Measurements from ENCODE around the gene PRPF6.

PRPF6 gene

DNA sequence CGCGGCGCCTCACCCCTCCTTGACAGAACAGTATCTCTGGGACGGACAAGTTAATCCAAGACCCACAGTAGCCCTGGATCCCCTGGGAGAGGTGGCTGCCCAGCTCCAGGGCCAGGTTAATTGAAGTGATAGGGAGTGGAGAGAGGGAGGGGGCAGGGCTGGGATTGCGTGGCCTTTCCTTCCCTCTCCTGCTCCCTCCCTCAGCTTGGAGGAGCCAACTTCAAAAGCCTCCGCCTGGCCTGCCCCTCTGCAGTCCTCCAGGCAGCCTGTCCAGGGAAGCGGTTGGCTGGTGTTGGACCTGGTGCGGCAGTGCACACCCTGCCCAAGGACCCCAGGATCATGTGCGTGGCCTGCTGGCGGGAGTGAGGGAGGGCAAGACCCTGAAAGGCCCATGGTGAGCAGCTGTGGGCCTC is 55.0 kb downstream of the PRPF6 start, which contains the start of gene C20orf204:
TSS of gene C20orf204 (plus strand) at position 250 of the 413 bp plus-strand sequence. CDS start at position 392, 142 bp downstream.
- DNase-seq (ENCODE audit: low read depth, low spot score), result peak; percentile 80

DNA sequence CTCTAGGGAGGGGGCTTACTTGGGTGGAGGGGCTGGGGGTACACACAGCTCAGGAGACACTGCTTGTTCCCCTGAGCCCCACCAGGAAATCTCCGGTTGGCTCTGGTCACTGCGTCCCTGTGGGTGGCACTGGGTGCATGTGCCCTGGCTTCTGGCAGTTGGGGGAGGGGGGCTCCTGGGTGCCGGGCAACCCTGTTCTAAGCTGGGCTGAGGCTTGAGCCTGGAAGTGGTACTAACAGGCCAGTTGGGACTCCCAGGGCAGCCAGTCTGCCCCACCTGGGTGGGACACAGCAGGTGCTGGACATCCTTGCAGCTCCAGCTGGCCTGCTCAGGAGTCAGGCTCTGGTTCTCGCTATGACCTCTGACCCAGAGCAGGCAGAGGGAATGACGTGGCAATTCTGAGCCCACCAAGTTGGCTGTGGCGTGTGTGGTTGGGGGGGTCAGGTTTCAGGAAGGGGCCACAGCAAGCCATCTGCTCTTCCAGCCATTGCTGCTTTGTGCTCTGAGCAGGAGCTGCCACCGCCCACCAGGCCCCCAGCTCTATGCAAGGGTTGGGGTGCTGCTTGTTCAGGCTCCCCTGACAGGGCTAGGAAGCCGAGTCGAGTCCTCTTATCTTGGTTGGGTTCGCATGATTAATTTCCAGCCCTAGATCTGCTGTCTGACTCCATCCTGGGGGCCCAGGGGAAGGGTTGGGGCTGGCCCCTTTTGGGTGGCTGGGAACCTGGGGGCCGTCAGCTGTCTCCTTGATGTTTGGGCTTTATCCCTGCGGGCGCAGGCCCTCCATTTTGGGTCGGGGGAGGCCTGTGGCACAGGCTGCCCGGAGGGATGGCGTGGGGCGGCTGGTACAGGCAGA is 55.6 kb downstream of the PRPF6 start:
- no peak for DNase-seq (ENCODE audit: low read depth, low spot score)

DNA sequence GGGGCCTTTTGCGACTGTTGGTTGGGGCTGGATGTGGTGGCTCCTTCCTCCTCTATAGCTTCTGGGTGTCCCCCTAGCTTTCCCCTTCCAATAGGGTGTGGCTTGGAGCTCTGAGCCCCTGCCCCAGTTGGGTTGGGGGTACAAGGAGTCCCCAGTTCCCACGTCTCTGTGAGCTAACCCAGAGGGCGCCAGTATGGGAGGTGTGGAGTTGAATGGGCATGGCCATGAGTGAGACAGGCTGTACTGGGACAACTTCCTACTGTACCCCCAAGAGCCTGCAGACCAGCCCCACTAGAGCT is 56.2 kb downstream of the PRPF6 start:
- DNase-seq (ENCODE audit: low read depth, low spot score), result no peak

DNA sequence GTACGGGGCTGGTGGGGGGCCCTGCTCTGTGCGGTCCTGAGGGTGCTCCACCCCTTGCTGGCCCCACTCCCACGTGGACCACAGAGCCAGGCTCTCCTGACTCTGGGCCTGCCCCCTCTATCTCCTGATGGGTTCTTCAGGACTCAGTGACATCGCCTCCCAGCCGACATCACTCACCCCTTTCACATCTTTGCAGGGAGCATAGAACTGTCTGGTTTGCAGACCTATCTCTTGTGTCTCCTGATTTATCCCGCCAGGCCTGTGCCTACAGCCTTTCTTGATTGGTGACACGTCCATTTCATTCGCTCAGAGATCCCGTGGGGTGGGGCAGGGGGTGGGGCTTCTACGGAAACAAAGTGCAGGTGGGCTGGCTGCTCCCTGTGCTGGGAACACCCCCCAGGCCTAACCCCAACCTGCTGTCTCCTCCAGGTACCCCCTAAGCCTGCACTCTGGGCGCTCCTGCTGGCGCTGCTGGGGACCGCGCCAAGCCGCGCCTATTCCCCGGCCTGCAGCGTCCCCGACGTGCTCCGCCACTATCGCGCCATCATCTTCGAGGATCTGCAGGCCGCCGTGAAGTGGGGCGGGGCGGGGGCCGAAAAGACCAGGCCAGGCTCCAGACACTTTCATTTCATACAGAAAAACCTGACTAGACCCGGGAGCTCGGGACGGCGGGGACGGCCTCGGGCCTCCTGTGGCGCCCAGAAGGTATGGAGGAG is 56.7 kb downstream of the PRPF6 start:
- DNase-seq (ENCODE audit: low read depth, low spot score), result no peak

DNA sequence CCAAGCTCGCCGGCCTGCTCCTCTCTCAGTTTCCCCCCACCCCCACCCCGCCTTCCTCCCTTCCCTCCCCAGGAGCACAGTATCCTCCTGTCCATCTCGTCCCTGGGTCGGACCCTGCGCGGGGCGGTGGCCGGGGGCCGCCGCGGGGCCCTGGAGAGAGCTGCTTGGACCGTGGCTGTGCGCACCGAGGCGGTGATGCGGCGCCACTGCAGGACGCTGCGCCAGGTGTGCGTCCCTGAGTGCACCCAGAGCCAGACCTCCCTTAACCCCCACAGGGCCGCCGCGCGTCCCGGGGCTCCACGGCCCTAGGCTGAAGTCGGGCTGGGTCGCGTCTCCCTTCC is 57.3 kb downstream of the PRPF6 start:
- no peak for DNase-seq (ENCODE audit: low read depth, low spot score)

DNA sequence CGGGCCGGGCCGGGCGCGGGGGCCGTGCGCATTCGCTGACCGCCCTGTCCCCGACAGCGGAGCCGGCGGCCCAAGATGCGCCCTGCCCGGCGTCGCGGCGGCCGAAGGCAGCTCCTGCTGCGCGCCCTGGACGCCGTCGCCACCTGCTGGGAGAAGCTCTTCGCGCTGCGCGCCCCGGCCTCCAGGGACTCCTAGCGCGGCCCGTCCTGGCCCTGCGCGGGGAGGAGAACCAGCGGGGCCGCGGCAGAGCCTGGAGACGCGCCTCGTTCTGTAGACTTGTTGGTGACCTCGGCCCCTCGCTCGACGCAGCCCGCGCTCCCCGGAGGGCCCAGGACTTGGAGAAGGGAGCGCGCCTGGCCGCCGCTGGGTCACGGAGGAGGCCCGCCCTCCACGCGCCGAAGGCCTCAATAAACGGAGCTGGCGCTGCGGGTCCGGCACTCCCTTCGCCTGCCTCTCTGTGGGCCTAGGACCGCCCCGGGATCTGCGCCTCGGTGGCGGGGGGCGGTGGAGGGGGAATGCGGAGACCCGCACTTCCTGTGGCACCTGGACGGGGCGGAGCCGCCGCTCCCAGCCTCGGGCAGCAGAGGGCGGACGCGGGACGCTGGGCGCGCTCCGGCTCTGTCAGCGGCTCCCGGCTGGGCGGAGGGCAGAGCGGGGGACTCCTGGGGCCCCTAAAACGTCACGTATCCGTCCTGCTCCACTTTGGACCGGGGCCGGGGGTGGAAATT is 57.8 kb downstream of the PRPF6 start:
- DNase-seq (ENCODE audit: low read depth, low spot score), result peak; percentile 78

DNA sequence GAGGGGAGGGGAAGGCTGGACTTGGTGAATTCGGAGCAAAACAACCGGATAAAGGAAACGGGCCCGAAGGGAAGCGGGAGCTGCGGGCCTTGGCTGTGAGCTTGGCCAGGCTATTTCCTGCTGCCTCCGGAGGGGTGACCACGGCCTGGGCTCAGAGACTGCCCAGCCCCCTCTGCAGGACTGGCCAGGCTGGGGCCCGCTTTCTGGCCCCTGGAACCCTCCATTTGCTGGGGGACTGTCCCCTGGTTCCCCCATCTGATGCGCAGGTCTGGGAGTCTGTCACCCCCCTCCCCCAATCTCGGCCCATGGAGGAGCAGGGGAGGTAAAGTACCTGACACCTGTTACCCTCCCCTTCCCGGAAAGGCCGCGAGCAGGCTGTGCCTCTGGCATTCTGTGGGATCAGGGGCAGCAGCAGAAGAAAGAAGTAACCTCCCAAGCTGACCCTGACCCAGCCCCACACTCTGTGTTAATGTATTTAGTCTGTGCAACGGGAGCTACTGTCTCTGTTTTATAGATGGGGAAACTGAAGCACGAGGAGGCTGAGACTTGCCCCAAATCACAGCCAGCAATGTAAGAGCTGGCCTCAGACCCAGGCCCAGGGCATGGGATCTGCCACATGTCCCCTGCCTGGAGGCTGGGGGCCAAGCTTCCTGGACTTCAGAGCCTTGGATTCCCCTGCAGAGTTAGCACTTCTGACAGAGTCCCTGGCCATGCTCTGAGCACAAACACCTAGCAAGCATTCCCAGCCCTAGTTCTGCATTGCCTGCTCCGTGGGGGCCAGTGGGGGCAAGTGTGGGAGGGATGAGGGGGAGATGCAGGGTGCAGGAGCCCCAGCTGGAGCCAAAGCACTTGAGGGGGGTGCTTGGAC is 58.6 kb downstream of the PRPF6 start:
- DNase-seq (ENCODE audit: low read depth, low spot score), result no peak

DNA sequence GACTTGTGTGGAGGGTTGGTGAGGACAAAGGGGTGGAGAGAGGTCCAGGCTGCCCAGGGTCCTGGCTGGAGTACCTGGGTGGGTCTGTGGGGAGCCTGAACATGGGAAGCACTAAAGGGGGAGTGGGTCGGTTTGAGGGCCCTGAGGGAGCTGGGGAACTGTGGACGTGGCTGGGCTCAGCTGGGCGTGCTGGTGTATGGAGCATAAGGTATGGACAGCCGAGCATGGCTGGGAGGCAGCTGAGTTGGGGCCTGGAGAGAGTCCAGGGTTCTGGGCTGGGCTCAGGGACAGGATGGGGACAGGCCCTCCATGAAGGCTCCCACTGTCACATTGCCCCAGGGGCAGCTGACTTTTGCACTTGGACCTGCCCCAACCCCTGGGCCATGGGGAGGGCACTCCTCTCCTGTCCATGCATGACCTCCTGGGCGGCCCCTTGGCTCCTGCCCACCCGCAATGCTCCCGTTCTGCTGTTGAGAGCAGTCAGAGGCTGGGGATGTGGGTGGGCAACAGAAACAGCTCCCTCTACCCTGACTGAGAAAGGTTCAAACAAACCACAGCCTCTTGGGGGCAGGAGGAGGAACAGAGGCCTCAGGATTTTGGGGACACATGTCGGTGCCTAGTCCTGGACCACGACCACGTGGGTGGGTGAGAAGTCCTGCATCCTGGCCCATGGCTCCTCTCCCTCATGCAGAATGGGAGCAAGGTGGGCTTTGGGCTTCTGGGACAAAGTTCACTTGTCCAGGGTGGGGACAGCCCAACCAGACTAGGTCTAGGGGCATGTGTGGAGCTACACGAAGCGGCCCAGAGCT is 59.5 kb downstream of the PRPF6 start:
- no peak for DNase-seq (ENCODE audit: low read depth, low spot score)

DNA sequence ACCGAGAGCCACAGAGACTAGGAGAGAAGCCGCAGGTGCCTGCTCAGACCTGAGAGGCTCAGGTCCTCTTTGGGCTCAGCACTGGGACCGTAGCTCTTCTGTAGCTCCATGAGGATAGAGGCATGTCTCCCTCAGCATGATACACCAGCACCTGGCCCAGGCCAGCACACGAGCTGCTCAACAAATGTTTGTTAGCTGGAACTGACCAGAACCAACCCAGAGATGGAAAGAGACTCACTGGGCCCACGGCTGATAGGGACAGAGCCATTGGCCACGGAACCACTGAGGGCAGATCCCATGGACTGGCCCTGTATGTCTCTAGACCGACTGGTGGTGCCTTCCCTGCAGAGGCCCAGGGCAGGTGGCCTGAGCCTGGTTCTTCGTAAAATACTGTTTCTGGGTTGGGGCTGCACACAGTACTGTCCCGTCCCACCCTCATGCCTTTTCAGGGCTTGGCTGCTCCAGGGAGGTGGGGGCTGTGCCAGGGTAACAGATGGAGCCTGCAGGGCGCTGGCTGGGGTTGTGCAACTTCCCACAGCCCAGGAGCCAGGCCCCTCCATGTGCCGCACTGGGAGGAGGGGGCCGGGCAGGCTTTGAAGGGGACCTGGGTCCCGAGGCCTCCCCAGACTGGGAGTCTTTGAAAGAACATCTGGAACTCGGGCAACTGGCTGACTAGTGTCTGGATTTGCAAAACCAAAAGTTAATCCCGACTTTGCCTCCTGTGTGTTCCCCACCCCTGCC is 60.3 kb downstream of the PRPF6 start:
- DNase-seq (ENCODE audit: low read depth, low spot score), result no peak

DNA sequence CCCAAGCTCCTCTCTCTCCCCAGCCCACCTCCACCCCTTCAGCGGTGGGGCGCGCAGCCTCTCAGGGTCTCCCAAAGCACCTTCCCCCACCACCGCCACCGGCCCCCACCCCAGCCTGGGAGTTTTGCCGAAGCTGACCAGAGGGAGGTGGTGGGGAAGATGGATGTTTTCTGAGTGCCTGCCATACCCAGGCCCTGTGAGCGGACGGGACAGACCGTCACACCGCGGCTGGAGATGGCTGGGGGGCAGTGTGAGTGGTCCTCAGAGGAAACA is 60.8 kb downstream of the PRPF6 start:
- no peak for DNase-seq (ENCODE audit: low read depth, low spot score)

DNA sequence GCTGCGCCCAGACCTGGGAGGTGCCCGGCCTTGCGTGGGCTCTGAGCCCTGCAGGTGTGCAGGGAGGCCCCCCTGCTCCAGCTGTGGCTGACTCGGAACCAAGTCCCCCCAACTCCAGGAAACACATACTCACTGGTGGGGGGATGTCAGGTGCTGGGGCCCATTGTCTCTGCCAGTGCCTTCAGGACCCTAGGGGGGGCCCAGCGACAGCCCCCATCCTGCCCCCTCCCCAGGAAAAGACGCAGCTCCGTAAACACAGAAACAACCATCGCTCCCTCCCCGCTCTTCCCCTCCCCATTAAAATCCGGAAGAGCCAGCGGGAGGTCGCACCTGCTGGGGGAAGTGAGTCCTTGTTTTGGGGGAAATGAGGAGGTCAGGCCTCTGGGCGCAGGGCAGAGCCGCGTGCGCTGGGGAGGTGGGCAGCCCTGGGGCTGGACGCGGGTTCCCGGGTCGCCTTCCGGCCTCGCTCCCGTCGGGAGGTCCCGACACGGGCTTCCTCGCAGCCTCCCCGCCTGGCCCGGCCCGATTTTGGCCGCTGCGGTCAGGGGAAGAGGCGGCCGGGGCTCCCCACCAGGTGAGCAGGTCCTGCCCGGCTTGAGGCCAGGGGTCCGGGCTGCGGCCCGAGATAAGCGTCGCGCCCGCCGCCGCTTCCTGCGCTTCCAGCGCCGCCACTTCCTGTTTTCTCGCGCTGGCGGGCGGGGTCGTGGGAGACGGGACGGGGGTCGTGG is 61.3 kb downstream of the PRPF6 start:
- DNase-seq (ENCODE audit: low read depth, low spot score), result no peak

DNA sequence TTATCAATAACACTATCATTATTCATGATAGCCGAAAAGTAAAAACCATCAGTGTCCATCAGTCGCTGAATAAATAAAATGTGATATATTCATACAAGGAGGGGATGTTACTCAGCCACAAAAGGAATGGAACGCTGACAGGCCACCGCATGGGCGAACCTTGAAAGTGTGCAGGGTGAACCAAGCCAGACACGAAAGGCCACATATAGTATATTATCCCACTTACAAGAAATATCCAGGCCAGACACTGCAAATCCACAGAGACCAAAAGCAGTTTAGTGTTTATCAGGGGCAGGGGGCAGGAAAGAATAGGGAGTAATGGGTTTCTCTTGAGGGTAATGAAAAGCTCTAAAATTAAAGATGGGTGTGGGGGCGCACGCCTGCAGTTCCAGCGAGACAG is 62.8 kb downstream of the PRPF6 start:
- no peak for DNase-seq (ENCODE audit: low read depth, low spot score)

DNA sequence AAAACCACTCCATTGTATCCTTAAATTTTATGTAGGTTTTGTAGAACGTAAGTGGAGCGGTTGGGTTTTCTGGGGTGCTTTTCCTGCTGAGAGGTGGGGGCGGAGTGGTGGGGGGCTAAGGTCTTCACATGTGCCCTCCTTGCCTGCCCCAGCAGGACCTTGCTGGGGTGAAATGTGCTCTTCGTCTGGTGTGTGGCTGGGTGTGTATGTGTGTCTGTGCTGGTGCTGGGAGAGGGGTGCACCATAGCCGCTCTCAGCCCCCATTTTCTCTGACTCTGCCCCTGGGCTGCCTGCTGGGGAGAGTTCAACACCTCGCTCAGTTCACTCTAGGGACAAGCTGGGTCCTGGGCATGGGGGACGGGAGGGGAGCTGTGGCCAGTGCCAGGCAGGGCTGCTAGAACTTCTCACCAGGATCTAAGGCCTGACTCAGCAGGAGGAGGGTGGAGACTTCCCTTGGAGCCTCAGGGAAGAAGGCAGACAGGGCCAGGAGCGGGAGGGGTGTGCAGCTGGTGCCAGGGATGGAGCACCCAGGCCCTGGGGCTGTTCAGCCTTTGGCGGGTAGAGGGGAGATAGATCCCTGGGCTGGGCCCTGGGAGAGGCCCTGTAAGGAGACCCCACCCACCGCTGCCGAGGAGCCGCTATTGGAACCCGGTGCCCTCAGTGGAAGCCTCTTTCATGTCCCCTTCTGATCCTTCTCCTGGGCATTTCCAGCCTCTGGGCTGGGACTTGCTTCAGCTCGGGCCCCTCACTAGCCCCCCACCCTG is 63.7 kb downstream of the PRPF6 start:
- DNase-seq (ENCODE audit: low read depth, low spot score), result no peak

DNA sequence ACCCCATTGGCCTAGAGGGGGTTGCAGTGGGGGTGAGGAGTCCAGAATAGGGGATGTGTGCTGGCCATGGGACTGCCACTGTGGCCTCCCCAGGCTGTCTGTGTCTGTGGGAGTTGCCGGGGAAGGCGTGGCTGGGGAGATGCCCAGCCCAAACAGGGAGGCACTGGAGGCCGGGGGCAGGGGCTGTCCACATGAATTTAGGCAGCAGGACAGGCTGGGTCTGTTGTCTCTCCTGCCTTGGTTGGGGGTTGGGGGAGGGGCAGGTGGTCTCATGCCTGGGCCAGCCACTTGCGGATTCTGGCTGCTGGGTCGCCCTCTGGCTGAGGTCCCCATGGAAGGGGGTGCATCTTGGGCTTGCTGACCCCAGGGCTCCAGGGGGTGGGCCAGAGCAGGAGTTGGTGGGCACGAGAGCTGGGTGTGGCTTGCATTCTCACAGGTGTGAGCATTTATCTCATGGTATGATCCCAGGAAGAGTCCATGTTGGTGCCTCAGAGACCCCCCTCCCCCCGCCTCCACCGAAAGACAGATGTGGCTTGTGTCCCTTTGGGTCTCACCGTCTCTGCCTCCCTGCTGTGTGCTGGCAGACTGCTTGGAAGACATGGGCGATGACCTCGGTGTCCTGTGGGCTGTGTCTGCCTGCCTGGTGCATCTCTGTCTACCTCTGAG is 64.5 kb downstream of the PRPF6 start:
- no peak for DNase-seq (ENCODE audit: low read depth, low spot score)

DNA sequence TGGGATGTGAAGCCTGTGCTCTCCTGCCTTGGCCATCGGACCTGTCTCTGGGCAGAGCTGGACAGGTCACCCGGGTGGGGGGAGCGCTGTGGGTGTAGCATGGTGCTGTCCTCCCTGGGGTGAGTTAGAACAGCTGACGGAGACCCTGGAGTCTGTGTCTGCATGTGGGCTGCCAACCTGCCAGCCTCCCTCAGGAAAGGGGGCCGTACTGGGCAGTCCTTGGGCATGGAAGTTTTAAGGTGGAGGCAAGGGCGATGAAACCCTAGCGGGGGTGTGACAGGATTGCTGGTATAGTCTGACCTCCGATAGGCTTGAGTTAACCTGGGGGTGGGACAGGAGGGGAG is 66.1 kb downstream of the PRPF6 start:
- DNase-seq (ENCODE audit: low read depth, low spot score), result no peak

DNA sequence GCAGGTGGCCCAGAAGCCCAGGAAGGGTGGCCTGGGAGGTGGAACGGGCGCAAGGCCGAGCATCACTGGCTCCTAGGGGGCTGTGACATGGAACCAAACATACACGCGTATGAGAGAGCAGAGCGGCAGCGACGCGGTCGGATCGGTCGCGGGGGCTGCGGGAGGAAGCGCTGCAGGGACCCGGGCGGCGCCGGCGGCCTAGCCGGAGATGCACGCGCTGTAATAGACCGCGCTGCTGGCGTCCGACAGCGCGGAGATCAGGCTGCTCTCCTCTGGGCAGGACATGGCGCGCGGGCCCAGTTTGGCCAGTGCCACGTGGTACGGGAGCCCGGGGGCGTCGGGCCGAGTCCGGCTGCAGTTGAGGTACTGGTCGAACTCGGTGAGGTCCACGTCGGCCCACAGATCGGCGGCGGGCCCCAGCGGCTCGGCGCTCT is 67.1 kb downstream of the PRPF6 start:
- DNase-seq (ENCODE audit: low read depth, low spot score), result peak; percentile 43

DNA sequence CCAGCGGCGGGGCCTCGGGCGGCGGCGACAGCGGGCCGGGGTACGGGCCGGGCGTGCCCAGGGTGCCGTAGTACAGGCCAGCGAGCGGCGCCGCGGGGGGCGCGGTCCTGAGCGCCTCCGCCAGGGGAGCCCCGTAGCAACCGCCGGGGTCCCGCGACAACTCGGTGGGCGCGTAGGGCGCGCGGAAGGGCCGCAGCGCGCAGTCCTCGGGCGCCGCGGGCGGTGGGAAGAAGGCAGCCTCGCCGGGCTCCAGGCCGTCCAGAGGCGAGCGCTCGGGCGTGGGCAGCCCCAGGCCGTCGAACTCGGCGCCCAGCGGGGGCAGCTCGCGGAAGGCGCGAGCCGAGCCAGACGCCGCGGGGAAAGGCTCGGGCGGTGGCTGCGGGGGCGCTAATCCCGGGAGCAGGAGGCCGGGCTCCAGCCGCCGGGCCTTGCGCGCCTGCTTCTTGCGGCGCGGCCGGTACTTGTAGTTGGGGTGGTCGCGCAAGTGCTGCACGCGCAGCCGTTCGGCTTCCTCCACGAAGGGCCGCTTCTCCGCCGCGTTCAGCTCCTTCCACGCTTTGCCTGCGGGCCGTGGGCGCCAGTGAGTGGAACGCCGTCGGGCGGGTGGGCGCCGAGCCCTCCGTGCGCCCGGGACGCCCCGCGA is 67.6 kb downstream of the PRPF6 start:
- DNase-seq (ENCODE audit: low read depth, low spot score), result no peak
